ENCODE measurements around the gene EFCAB11. TPM values are rescaled to one million over a fixed set of nuclear protein-coding genes. Genes with fewer than 3 reads are reported as not detected.

EFCAB11 gene
- total RNA-seq, 5 donors from 2014 or later (not counting 1 experiment from before 2014, with no cell fraction given): 1.1 to 2.4 (median 1.5) TPM

DNA sequence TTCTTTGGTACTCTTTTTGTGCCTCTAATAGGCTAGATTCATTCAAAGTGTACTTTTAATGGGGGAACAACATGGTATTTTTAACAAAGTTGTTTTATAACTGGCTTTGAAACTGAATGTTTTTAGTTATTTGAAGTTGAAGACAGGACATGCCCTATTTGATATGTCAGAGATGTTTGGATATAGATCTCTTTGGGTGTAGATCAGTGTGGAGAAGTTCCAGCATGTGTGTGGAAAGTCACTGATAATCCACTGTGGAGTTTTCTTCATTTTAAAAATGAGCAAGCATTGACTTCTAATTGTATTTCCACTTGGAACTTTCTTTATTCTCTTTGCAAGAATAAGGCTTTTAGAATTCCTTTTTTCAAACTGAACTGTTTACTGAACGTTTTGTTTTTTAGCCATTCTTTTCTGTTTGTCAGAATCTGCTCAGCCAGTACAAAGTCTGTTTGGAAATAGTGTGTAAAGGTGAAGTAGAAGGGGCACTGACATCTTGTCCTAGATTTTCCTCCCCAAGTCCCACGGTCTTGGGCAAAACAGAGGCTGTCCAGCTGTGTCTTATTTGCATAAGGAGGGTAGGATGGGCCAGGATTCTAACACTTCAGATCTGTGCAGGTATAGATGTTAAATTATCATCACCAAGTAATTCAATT lies 36.2 kb upstream of the EFCAB11 start:
- no peak for ATAC-seq (replicated peaks in 1 of 4)
- DNase-seq: no peak
- POLR2A ChIA-PET: interaction anchor here in 1 of 2 donors (1.5 kb wide), 1 partner anchor 12 kb away, joined by 3 read pairs; no protein-coding TSS in a partner anchor
- Mint-ChIP-seq H3K27me3 (no peaks in the 10 kb centered on the region), H3K9me3 (no peaks in the 10 kb centered on the region), H3K4me3 (no peak overlapping the region), H3K4me1 (no peaks in the 10 kb centered on the region), H3K36me3 (peaks cover 72% of the 10 kb centered on the region), H3K27ac (no peak overlapping the region)
- Histone ChIP-seq H3K4me3 (ENCODE audit: control insufficient read depth in 1 of 2, extremely low read depth in 1 of 2, low read length in 1 of 2) (no peak overlapping the region), H3K36me3 (ENCODE audit: control insufficient read depth in 2 of 2, extremely low read depth in 1 of 2, insufficient read depth in 1 of 2, low read length in 1 of 2) (peaks cover 12 to 79% of the 10 kb centered on the region in 2 donors), H3K27ac (ENCODE audit: low read length) (no peak overlapping the region), H3K4me1 (ENCODE audit: control insufficient read depth in 1 of 2, extremely low read depth in 1 of 2, insufficient read depth in 2 of 2, low read length in 2 of 2) (no peaks in the 10 kb centered on the region), H3K9me3 (no peaks in the 10 kb centered on the region), H3K27me3 (replicated peaks in 1 of 2; ENCODE audit: control insufficient read depth in 2 of 2, extremely low read depth in 1 of 2, insufficient read depth in 2 of 2, low read length in 1 of 2) (no peaks in the 10 kb centered on the region)
- WGBS (ENCODE audit: insufficient coverage): 100% methylated on average over 1 of the region's 2 CpGs
- CTCF ChIA-PET: no interaction called here

- Mint-ChIP-seq H3K27me3 (no peaks in the 10 kb centered on the region), H3K4me1 (no peaks in the 10 kb centered on the region), H3K36me3 (peaks cover 66% of the 10 kb centered on the region), H3K4me3 (no peak overlapping the region), H3K9me3 (no peaks in the 10 kb centered on the region), H3K27ac (no peak overlapping the region)
- ChIA-PET POLR2A (no interaction called here), CTCF (no interaction called here)
- H3K4me1 ChIP-seq (ENCODE audit: control insufficient read depth in 1 of 2, extremely low read depth in 1 of 2, insufficient read depth in 2 of 2, low read length in 2 of 2): no peaks in the 10 kb centered on the region
- no CpG with 5 or more reads among the region's 5 CpGs for WGBS (ENCODE audit: insufficient coverage)
- H3K9me3 ChIP-seq: no peaks in the 10 kb centered on the region
- ATAC-seq (replicated peaks in 1 of 4) (no peak), DNase-seq (no peak)
- H3K4me3 ChIP-seq (ENCODE audit: control insufficient read depth in 1 of 2, extremely low read depth in 1 of 2, low read length in 1 of 2): no peak overlapping the region
- no peaks in the 10 kb centered on the region for H3K27me3 ChIP-seq (replicated peaks in 1 of 2; ENCODE audit: control insufficient read depth in 2 of 2, extremely low read depth in 1 of 2, insufficient read depth in 2 of 2, low read length in 1 of 2)
- peaks cover 11 to 74% of the 10 kb centered on the region in 2 donors for H3K36me3 ChIP-seq (ENCODE audit: control insufficient read depth in 2 of 2, extremely low read depth in 1 of 2, insufficient read depth in 1 of 2, low read length in 1 of 2)
- no peak overlapping the region for H3K27ac ChIP-seq (ENCODE audit: low read length)
Measured at GRCh38 chr14:89990218-89990617, 35.7 kb upstream of the EFCAB11 start.

DNA sequence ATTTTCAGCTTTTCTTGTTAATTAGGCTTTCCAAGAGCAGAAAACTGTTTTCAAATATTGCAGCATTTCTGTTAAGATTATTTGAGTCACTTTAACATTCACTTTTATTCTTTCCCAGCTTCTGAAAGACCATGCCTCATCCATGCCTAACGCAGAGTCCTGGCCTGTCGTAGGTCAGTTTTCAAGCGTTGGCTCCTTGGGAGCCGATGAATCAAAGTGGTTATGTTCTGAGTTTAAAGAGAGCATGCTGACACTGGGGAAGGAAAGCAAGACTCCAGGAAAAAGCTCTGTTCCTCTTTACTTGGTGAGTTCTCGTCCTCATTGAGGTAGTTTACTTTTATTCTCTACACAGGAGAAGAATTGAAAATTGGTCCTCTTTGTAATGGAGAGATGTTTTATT lies 34.3 kb upstream of the EFCAB11 start:
- no peaks in the 10 kb centered on the region for H3K4me1 ChIP-seq (ENCODE audit: control insufficient read depth in 1 of 2, extremely low read depth in 1 of 2, insufficient read depth in 2 of 2, low read length in 2 of 2)
- ATAC-seq (replicated peaks in 1 of 4) (no peak), DNase-seq (no peak)
- no CpG with 5 or more reads among the region's 5 CpGs for WGBS (ENCODE audit: insufficient coverage)
- ChIA-PET POLR2A (no interaction called here), CTCF (interaction anchor here in 1 of 2 donors (1.0 kb wide), 1 partner anchor 16 kb away, joined by 3 read pairs; no protein-coding TSS in a partner anchor)
- H3K36me3 ChIP-seq (ENCODE audit: control insufficient read depth in 2 of 2, extremely low read depth in 1 of 2, insufficient read depth in 1 of 2, low read length in 1 of 2): peaks cover 11 to 72% of the 10 kb centered on the region in 2 donors
- Mint-ChIP-seq H3K36me3 (peaks cover 66% of the 10 kb centered on the region), H3K4me3 (no peak overlapping the region), H3K9me3 (no peaks in the 10 kb centered on the region), H3K27ac (no peak overlapping the region), H3K4me1 (no peaks in the 10 kb centered on the region), H3K27me3 (no peaks in the 10 kb centered on the region)
- H3K27ac ChIP-seq (ENCODE audit: low read length): no peak overlapping the region
- H3K4me3 ChIP-seq (ENCODE audit: control insufficient read depth in 1 of 2, extremely low read depth in 1 of 2, low read length in 1 of 2): no peak overlapping the region
- no peaks in the 10 kb centered on the region for H3K27me3 ChIP-seq (replicated peaks in 1 of 2; ENCODE audit: control insufficient read depth in 2 of 2, extremely low read depth in 1 of 2, insufficient read depth in 2 of 2, low read length in 1 of 2)
- H3K9me3 ChIP-seq: no peaks in the 10 kb centered on the region

- no peaks in the 10 kb centered on the region for H3K9me3 Mint-ChIP-seq
- no peak overlapping the region for H3K27ac Mint-ChIP-seq
- POLR2A ChIA-PET: no interaction called here
Measured at GRCh38 chr14:89987161-89987475, 32.6 kb upstream of the EFCAB11 start.

DNA sequence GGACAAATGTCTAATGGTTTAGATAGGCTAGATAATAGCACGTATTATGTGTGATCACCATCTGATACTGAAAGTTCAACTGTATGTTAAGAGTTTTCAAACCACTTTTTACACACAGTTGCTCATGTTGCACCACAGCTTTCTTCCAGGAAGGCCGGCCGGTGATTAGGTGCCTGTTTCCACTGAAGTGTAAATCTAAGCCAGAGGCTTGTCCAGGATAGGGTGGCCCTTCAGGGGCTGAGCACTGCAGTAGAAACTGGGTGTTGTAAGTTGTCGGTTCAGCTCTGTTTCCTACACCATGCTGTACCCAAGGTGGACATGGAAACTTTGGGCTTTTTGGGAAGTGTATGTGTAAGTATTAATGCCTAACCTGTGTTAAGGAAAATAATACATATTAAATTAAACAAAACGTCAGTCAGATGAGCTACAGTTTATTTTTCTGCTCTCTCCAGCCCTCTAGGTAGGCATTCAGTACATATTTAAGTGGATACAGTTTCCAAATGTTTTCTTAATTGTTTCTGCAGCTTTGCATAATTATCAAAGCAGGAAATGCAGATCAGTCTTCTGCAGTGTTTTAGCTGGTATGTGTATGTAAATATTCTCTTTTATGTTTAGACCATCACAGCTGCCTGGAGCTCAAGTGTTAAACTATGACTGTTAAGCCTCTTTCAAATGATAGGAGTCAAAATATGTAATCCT lies 32.1 kb upstream of the EFCAB11 start:
- no peaks in the 10 kb centered on the region for H3K27me3 ChIP-seq (replicated peaks in 1 of 2; ENCODE audit: control insufficient read depth in 2 of 2, extremely low read depth in 1 of 2, insufficient read depth in 2 of 2, low read length in 1 of 2)
- no peak overlapping the region for H3K27ac Mint-ChIP-seq
- peaks cover 71% of the 10 kb centered on the region for H3K36me3 Mint-ChIP-seq
- peaks cover 19 to 80% of the 10 kb centered on the region in 2 donors for H3K36me3 ChIP-seq (ENCODE audit: control insufficient read depth in 2 of 2, extremely low read depth in 1 of 2, insufficient read depth in 1 of 2, low read length in 1 of 2)
- ChIA-PET CTCF (interaction anchor here in 1 of 2 donors (1.1 kb wide), 1 partner anchor 14 kb away, joined by 3 read pairs; no protein-coding TSS in a partner anchor), POLR2A (no interaction called here)
- DNase-seq (no peak), ATAC-seq (replicated peaks in 1 of 4) (no peak)
- no peaks in the 10 kb centered on the region for H3K4me1 Mint-ChIP-seq
- no peaks in the 10 kb centered on the region for H3K9me3 Mint-ChIP-seq
- H3K27ac ChIP-seq (ENCODE audit: low read length): no peak overlapping the region
- H3K4me3 Mint-ChIP-seq: no peak overlapping the region
- H3K27me3 Mint-ChIP-seq: no peaks in the 10 kb centered on the region
- no CpG with 5 or more reads among the region's 5 CpGs for WGBS (ENCODE audit: insufficient coverage)
- no peaks in the 10 kb centered on the region for H3K4me1 ChIP-seq (ENCODE audit: control insufficient read depth in 1 of 2, extremely low read depth in 1 of 2, insufficient read depth in 2 of 2, low read length in 2 of 2)
- no peak overlapping the region for H3K4me3 ChIP-seq (ENCODE audit: control insufficient read depth in 1 of 2, extremely low read depth in 1 of 2, low read length in 1 of 2)
- H3K9me3 ChIP-seq: no peaks in the 10 kb centered on the region

More at GRCh38 chr14:89987161-89987475, 32.6 kb upstream of the EFCAB11 start:
- H3K4me3 ChIP-seq (ENCODE audit: control insufficient read depth in 1 of 2, extremely low read depth in 1 of 2, low read length in 1 of 2): no peak overlapping the region
- no peak overlapping the region for H3K27ac ChIP-seq (ENCODE audit: low read length)
- no peaks in the 10 kb centered on the region for H3K9me3 ChIP-seq
- Mint-ChIP-seq H3K4me1 (no peaks in the 10 kb centered on the region), H3K27me3 (no peaks in the 10 kb centered on the region), H3K36me3 (peaks cover 67% of the 10 kb centered on the region), H3K4me3 (no peak overlapping the region)
- ATAC-seq (replicated peaks in 1 of 4) (no peak), DNase-seq (no peak)
- H3K36me3 ChIP-seq (ENCODE audit: control insufficient read depth in 2 of 2, extremely low read depth in 1 of 2, insufficient read depth in 1 of 2, low read length in 1 of 2): peaks cover 15 to 75% of the 10 kb centered on the region in 2 donors
- no peaks in the 10 kb centered on the region for H3K4me1 ChIP-seq (ENCODE audit: control insufficient read depth in 1 of 2, extremely low read depth in 1 of 2, insufficient read depth in 2 of 2, low read length in 2 of 2)
- CTCF ChIA-PET: interaction anchor here in 1 of 2 donors (1.1 kb wide), 1 partner anchor 15 kb away, joined by 3 read pairs; no protein-coding TSS in a partner anchor
- no peaks in the 10 kb centered on the region for H3K27me3 ChIP-seq (replicated peaks in 1 of 2; ENCODE audit: control insufficient read depth in 2 of 2, extremely low read depth in 1 of 2, insufficient read depth in 2 of 2, low read length in 1 of 2)

- no peaks in the 10 kb centered on the region for H3K9me3 ChIP-seq
- no peak overlapping the region for H3K27ac Mint-ChIP-seq
- ChIA-PET CTCF (no interaction called here), POLR2A (no interaction called here)
- H3K4me3 Mint-ChIP-seq: no peak overlapping the region
- H3K36me3 Mint-ChIP-seq: peaks cover 64% of the 10 kb centered on the region
- H3K27ac ChIP-seq (ENCODE audit: low read length): no peak overlapping the region
- no peak for ATAC-seq (replicated peaks in 1 of 4)
- no peaks in the 10 kb centered on the region for H3K27me3 ChIP-seq (replicated peaks in 1 of 2; ENCODE audit: control insufficient read depth in 2 of 2, extremely low read depth in 1 of 2, insufficient read depth in 2 of 2, low read length in 1 of 2)
- no peaks in the 10 kb centered on the region for H3K9me3 Mint-ChIP-seq
- no peak overlapping the region for H3K4me3 ChIP-seq (ENCODE audit: control insufficient read depth in 1 of 2, extremely low read depth in 1 of 2, low read length in 1 of 2)
- H3K36me3 ChIP-seq (ENCODE audit: control insufficient read depth in 2 of 2, extremely low read depth in 1 of 2, insufficient read depth in 1 of 2, low read length in 1 of 2): peaks cover 20 to 87% of the 10 kb centered on the region in 2 donors
- no peaks in the 10 kb centered on the region for H3K4me1 ChIP-seq (ENCODE audit: control insufficient read depth in 1 of 2, extremely low read depth in 1 of 2, insufficient read depth in 2 of 2, low read length in 2 of 2)
- no peak for DNase-seq
- WGBS (ENCODE audit: insufficient coverage): 95% methylated on average over 2 of the region's 2 CpGs
- no peaks in the 10 kb centered on the region for H3K27me3 Mint-ChIP-seq
- H3K4me1 Mint-ChIP-seq: no peaks in the 10 kb centered on the region
Measured at GRCh38 chr14:89983375-89983774, 28.8 kb upstream of the EFCAB11 start.

All from T-cell (primary cell).